Stimulated activated CD4-positive, alpha-beta T cell treated with anti-CD3 and anti-CD28 coated beads, Interleukin-4, amount 100 ng/mL, for 1 hour (primary cell): Measurements from ENCODE around the gene DHRS9.
"Not testable (repeated sequence)": the region's sequence is repeated elsewhere in the genome, so short reads cannot be mapped to it uniquely, and the experiment has no call there.

Experiments
- DNase-seq: peaks from one replicate; pipeline ENCODE4 v3.0.0-alpha.2; 2020

Gene DHRS9

GRCh38 chr2:169104848-169105247 is 35.5 kb downstream of the DHRS9 start:
- DNase-seq, result no peak

- no peak for DNase-seq
Observed at GRCh38 chr2:169105476-169105875, 36.1 kb downstream of the DHRS9 start.

DNA sequence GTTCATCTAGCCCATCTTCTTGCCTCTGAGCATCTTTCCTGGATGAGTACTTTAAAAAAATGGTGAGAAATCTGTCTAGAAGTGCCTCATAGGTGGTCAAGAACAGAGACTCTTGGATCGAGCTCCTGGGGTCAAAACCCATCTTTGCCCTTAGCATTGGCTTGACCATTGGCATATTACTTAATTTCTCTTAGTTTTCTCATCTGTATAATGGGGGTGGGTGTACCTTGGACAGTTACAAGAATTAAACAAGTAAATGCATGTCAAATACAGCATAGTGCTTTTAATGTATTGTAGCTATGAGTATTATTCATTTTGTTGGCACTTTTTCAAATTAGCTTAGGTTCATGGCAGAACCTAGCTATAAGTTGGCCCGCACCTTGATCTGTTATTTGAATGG is 36.8 kb downstream of the DHRS9 start:
- no peak for DNase-seq

DNA sequence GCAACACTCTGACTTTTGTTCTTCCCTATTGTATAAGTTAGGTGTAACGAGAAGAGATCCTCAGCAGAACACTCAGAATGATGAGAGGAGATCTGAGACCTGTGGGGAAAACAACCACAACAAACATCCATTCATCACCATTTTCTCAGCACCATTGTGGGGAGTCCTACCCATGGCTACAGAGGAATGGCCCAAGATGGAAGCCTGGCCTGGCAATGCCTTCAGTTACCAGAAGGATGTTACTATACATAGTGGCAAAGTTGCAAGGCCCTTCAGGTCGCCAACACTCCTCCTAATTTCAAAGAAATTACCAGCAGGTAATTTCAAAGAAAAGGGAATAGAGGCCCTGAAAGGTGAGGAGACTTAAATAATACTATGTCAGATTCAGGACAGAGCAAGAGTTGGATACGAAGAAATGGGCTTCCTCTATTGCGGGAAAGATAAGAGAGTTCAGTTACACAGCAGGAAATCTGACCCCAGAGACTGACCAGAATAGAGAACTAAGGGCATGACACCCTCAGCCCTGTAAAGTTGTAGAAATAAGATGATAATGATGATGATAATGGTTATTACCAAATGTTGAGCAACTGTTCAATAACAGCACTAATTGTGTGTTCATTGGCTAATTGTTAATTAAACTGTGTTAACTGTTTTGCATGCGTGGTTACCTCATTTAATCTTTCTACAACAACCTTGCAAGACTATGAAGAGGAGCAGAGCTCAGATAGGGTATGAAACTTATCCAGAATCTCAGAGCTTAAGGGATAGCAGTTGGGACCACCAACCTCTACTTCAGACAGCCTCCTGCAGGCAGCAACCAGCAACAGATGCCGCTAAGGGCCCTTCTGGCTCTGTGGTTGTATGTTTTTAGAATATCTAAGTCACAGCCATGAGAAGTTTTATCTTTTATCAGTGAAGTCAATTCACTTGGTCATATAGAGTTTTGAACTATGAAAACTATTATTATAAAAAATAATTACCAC is 37.5 kb downstream of the DHRS9 start:
- no peak for DNase-seq

- no peak for DNase-seq
Observed at GRCh38 chr2:169107645-169108044, 38.3 kb downstream of the DHRS9 start.

GRCh38 chr2:169108099-169108884 is 38.9 kb downstream of the DHRS9 start:
- DNase-seq, result no peak

DNA sequence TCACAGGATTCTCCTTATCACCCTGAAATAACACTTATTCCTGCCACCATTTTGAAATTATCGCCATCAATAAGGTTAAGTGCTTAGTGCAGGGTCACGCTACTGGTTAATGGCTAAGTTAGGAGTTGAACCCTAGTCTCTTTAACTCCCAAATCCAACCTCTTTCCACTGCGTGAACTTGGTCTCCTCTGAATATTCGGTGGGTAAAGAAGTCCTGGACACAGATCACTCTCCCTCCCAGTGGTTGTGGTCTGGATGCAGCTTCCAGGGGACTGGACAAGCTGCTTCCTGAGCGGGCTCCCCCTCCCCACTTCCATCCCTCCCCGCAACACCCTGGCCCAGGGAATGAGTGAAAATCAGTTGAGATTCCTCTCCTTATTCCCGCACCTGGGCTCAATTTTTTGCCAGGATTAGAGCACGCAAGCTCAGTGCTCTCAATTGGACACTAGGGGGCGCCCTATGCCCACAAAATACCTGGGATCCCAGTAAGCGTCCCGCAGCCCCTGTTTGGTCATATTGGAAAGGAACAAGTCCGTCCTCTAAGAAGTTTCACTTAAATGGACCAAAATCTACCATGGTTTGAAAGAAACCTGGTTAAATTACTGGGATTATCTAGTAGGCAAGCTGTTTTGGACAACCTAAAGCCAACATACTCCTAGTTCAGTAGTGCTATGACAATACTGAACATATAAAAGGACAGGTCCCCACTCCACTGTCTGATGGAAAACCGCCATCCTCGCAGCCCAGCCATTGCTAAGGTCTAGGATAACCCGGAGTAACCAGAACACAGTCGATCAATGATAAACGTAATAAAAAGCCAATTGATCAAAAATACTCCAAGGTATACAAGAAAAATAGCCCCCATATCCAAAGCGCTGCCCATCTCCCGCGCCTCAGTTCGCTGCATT is 40.4 kb downstream of the DHRS9 start:
- peak; percentile 64 for DNase-seq

DNA sequence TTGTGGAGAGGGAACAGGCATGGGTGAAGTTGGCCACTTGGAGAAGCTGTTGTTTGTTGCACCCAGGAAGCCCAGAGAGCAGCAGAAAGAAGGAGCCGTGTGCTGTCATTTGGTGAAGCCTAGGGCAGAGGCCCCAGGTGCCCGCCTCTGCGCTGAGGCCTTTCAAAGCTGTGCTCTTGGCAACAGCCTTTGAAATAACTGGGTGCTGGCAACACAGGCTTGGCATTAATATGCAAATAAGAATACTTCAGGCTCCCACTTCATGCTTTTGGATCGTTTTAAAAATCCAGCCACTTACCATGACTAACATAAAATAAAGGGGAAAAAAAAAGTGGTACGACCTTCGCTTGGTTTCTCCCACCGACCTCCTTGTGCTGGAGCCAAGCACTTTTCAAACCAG is 41.1 kb downstream of the DHRS9 start:
- DNase-seq, result no peak

- no peak for DNase-seq
Observed at GRCh38 chr2:169110916-169111315, 41.6 kb downstream of the DHRS9 start.

DNA sequence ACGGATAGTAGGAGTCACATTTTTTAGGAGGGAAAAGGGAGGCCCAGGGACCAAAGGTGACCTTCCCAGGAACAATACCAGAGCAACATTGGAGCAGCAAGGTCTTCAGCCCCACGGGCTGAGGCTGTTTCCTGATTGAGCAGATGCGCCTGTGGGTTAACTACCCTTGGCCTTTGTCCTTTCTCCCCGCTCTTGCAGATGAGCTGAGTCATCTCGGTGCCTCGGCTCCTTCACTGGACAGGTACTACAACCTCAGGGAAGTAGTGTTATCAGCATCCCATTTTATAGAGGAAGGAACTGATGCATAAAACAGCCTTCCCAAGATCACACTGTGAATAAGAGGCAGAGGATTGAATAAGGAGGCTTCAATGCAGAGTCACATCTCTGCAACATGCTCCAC is 43.5 kb downstream of the DHRS9 start:
- DNase-seq, result no peak

GRCh38 chr2:169114056-169114455 is 44.7 kb downstream of the DHRS9 start:
- no peak for DNase-seq

DNA sequence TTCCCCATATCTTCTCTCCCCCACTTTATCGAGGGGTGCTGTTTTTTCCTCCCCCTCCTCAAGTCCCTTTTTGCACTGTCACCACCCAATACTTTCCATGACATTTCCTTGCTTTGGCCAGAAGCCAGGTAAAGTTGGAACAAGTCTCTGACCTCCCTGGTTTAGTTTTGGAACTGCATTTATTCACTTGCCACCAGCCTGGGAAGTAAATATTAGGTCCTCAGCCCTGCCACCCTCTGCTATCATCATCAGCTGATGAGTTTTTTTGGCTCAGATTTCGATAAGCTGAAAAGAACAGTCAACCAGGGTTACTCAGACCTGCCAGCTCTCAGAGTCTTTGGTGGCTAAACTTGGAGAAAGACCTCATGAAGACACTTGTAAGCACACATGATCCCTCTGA is 47.0 kb downstream of the DHRS9 start:
- no peak for DNase-seq

- no peak for DNase-seq
Observed at GRCh38 chr2:169116993-169117392, 47.6 kb downstream of the DHRS9 start.

DNA sequence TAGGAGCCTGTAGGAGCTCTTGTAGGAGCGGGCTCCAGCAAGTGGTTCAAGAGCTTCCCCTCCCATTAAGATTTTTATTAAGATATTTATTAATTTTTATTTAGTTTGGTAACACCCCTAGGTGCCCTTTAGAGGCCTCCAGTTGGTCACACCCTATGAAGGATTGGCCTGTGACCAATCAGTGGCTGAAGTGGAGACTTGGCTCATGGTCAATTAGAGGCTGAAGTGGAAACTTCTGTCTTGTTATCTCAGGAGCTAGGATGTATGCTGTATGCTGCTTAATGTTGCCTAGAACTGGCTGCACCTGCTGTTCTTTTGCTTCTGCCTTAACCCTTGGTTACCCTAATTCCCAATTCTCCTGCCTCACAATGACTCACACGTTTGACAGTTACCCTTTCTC is 48.7 kb downstream of the DHRS9 start:
- no peak for DNase-seq

GRCh38 chr2:169119123-169119760 is 49.9 kb downstream of the DHRS9 start:
- DNase-seq, result no peak

DNA sequence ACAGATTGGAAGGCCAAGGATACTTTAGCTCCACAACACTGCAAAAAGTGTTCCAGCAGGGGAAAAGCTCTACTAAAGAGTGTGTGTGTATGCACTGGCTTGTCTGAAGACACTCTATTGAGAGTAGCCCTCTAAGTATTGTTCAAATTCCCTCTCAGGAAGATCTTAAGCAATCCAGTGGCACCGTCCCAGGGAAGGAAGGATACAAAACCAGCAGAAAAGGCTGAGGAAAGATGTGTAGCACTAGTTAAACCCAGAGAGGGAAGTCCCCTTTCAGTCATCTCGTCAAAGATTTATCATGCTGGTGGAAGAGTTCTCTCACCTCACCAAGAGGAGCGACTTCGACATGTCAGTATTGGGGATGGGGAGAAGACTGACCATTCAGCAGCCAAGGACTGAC is 50.5 kb downstream of the DHRS9 start:
- no peak for DNase-seq

DNA sequence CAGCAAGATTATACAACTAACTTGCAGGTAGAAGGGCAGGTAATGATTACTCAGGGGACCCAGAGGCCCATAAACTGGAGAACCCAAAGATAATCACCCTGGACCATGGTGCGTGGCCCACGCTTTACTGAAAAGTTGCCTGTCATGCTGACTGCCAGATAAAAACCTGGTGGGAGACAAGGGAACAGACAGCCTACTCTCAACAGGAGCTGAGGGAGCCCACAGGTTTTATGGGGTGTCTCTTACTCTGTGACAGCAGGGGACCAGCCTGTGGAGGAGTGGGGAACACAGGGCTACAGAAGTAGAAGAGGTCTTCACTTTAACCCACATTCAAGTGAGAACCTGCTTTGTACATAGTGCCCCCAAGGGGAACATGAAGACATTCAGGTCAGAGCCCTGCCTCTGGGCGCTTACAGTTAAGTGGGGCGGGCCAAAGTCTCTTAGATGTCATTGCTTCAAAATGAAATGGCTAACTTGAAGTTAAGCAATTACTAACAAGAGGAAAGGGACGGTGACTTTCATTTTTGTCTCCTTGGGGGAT is 60.4 kb downstream of the DHRS9 start:
- DNase-seq, result no peak

DNA sequence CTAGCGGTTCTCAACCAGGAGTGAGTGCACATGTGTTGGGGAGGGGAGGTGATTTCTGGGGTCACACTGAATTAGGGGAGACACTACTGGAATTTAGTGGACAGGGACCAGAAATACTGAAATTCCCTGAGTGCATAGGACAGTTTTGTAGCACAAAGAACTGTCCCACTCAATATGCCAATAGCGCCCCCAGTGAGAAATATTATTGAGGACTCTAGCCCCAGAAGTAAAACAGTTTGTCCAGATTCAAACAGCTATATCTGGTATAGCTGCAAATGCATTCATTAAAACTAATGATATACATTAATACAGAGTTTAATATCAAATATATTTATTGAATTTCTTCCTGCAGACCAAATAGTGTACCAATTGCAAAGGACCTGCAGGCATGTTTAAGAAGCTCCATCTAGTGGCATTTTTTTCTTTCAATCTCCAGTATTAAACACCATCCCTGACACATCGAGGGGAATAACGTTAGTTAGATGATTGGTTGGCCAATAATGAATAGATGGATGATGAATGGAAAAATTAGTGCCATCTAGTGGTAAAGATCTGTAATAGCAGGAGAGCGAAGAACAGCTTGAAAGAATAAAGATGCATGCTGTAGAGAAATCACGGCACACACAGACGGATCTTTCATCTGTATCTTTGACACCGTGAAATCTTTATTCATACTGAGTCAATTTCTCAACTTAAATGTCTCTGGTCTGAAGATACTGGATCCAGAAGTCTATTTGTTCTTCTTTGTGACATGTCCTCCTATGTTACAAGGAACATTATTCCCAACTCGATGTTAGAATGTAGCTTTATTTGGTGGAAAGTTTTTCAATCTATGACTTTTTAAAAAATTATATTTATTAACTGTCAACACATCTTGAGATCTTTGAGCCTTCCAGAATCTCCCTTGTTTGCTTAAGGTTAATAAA is 62.5 kb downstream of the DHRS9 start:
- no peak for DNase-seq

GRCh38 chr2:169134272-169134671 is 64.9 kb downstream of the DHRS9 start:
- not testable (repeated sequence) for DNase-seq

DNA sequence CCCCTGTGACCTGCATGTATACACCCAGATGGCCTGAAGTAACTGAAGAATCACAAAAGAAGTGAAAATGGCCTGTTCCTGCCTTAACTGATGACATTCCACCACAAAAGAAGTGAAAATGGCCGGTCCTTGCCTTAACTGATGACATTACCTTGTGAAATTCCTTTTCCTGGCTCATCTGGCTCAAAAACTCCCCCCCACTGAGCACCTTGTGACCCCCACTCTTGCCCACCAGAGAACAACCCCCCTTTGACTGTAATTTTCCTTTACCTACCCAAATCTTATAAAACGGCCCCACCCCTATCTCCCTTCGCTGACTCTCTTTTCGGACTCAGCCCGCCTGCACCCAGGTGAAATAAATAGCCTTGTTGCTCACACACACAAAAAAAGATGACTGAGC is 67.1 kb downstream of the DHRS9 start:
- not testable (repeated sequence) for DNase-seq
